SK-N-SH (cell line): ENCODE data around the gene ASAP3. TPM values are rescaled to one million over a fixed set of nuclear protein-coding genes. Genes with fewer than 3 reads are reported as not detected.

Source experiments
- CTCF ChIA-PET: fragments of 300-600, 350-600 bp; formaldehyde crosslinking; extraction: SDS; loops from one replicate; lab custom pipeline; 2021; lab: Yijun Ruan, JAX
- POLR2A ChIA-PET: fragments of 350-600 bp; sonication (Branson Sonifier 250); formaldehyde crosslinking; extraction: SDS; loops from one replicate; lab custom pipeline; 2020; ENCODE audit warnings: antibody characterized with exemption, inconsistent platforms; lab: Yijun Ruan, JAX
- DNase-seq: peaks from one replicate; pipeline ENCODE4 v3.0.0; 2012
- H2AFZ ChIP-seq: fragments of 200-600 bp; sonication (generic); 2 replicates; pipeline ENCODE4 v1.8.1; 2016; ENCODE audit warnings: antibody characterized with exemption, mild to moderate bottlenecking, low read depth
- H3F3A ChIP-seq: fragments of 200-600 bp; sonication (generic); replicated peaks from 2 replicates; pipeline ENCODE3; 2016; ENCODE audit warnings: antibody characterized with exemption, mild to moderate bottlenecking; ENCODE audit not compliant: insufficient read depth
- H3K27ac ChIP-seq, 2 experiments: fragments of 200-500 bp in 1 of 2; fragments of 200-600 bp in 1 of 2; sonication (Bioruptor generic) in 1 of 2; sonication (generic), shearing (Covaris generic) in 1 of 2; 2 replicates each; pipeline versions ENCODE4 v1.5.1 to v1.6.1; 2014 to 2016; ENCODE audit warnings: low read depth in 2 of 2, inconsistent platforms in 1 of 2, low read length in 1 of 2, mild to moderate bottlenecking in 1 of 2, mixed read lengths in 1 of 2
- H3K27me3 ChIP-seq: fragments of 200-600 bp; sonication (generic), shearing (Covaris generic); 2 replicates; pipeline ENCODE4 v1.6.1; 2016; ENCODE audit warnings: mixed run types; ENCODE audit not compliant: insufficient read depth
- H3K36me3 ChIP-seq, 2 experiments: fragments of 200-500 bp in 1 of 2; fragments of 200-600 bp in 1 of 2; sonication (Bioruptor generic) in 1 of 2; sonication (generic) in 1 of 2; replicated peaks in 1 of 2; 2 replicates each; pipeline versions ENCODE3 to v1.5.1; 2014 to 2016; ENCODE audit warnings: low read length in 1 of 2, mild to moderate bottlenecking in 1 of 2; ENCODE audit not compliant: insufficient read depth in 2 of 2, control insufficient read depth in 1 of 2
- H3K4me1 ChIP-seq, 2 experiments: fragments of 200-500 bp in 1 of 2; fragments of 200-600 bp in 1 of 2; sonication (Bioruptor generic) in 1 of 2; sonication (generic), shearing (Covaris generic) in 1 of 2; 2 replicates each; pipeline versions ENCODE4 v1.5.1 to v1.6.1; 2014 to 2016; ENCODE audit warnings: low read depth in 1 of 2, low read length in 1 of 2, mixed run types in 1 of 2; ENCODE audit not compliant: insufficient read depth in 2 of 2, control insufficient read depth in 1 of 2
- H3K4me2 ChIP-seq: fragments of 200-600 bp; sonication (generic), shearing (Covaris generic); 2 replicates; pipeline ENCODE4 v1.6.1; 2017; ENCODE audit warnings: mixed run types
- H3K4me3 ChIP-seq, 2 experiments: fragments of 200-500 bp in 1 of 2; fragments of 200-600 bp in 1 of 2; sonication (Bioruptor generic) in 1 of 2; sonication (generic), shearing (Covaris generic) in 1 of 2; 2 replicates each; pipeline versions ENCODE4 v1.5.1 to v1.8.1; 2014 to 2016; ENCODE audit warnings: low read depth in 2 of 2, inconsistent platforms in 1 of 2, low read length in 1 of 2, mild to moderate bottlenecking in 1 of 2, mixed read lengths in 1 of 2, moderate library complexity in 1 of 2
- H3K79me2 ChIP-seq: fragments of 200-600 bp; sonication (generic); 2 replicates; pipeline ENCODE4 v1.8.1; 2017; ENCODE audit warnings: mild to moderate bottlenecking; ENCODE audit not compliant: insufficient read depth
- H3K9ac ChIP-seq: fragments of 200-600 bp; sonication (generic); 2 replicates; pipeline ENCODE4 v1.6.1; 2017; ENCODE audit warnings: mixed run types
- H3K9me2 ChIP-seq: fragments of 200-600 bp; sonication (generic); 2 replicates; pipeline ENCODE4 v1.6.1; 2017; ENCODE audit warnings: mixed run types
- H3K9me3 ChIP-seq: fragments of 200-600 bp; sonication (generic); 2 replicates; pipeline ENCODE4 v1.6.1; 2017; ENCODE audit warnings: mixed run types, mild to moderate bottlenecking, moderate library complexity
- H4K20me1 ChIP-seq: fragments of 200-600 bp; sonication (generic); 2 replicates; pipeline ENCODE4 v1.6.1; 2017; ENCODE audit warnings: mild to moderate bottlenecking, mixed run types; ENCODE audit not compliant: insufficient read depth
- ELF1 ChIP-seq: IDR thresholded peaks from 2 replicates; pipeline ENCODE4 v1.4.0; 2012
- EP300 ChIP-seq, 2 experiments: IDR thresholded peaks; 2 replicates each; pipeline versions ENCODE4 v1.4.0 to v1.6.1; 2012; ENCODE audit warnings: borderline replicate concordance in 1 of 2, low read depth in 1 of 2, low read length in 1 of 2
- FOXM1 ChIP-seq: IDR thresholded peaks from 2 replicates; pipeline ENCODE4 v1.4.0; 2012; ENCODE audit warnings: low read depth, mild to moderate bottlenecking
- GABPA ChIP-seq: IDR thresholded peaks from 2 replicates; pipeline ENCODE4 v1.4.0; 2012; ENCODE audit warnings: low read depth, mild to moderate bottlenecking
- IRF3 ChIP-seq: fragments of 150-350 bp; IDR thresholded peaks from 2 replicates; pipeline ENCODE4 v1.6.1; 2016; ENCODE audit warnings: mild to moderate bottlenecking, low read depth, low read length
- MAX ChIP-seq: IDR thresholded peaks from 2 replicates; pipeline ENCODE4 v1.4.0; 2012; ENCODE audit warnings: low read depth
- MXI1 ChIP-seq: IDR thresholded peaks from 2 replicates; pipeline ENCODE4 v1.6.1; 2012; ENCODE audit warnings: mild to moderate bottlenecking, low read depth, low read length, improper control_type of control experiment
- PBX3 ChIP-seq: IDR thresholded peaks from 2 replicates; pipeline ENCODE4; 2012
- POLR2AphosphoS5 ChIP-seq: IDR thresholded peaks from 2 replicates; pipeline ENCODE4 v1.6.1; 2012; ENCODE audit warnings: low read depth, low read length
- REST ChIP-seq: IDR thresholded peaks from 2 replicates; pipeline ENCODE4 v1.6.1; 2012; ENCODE audit warnings: mild to moderate bottlenecking, low read depth, low read length, moderate library complexity
- TAF1 ChIP-seq: IDR thresholded peaks from 2 replicates; pipeline ENCODE4 v1.6.1; 2012; ENCODE audit warnings: low read depth, mild to moderate bottlenecking, low read length, moderate library complexity, borderline replicate concordance
- USF2 ChIP-seq: fragments of 150-350 bp; IDR thresholded peaks from 2 replicates; pipeline ENCODE4 v1.6.1; 2017; ENCODE audit warnings: antibody characterized with exemption, low read length, low read depth, borderline replicate concordance
- WGBS: methylation state at CpG from one replicate; pipeline ENCODE4 v1.1.6; 2017; ENCODE audit warnings: low lambda C conversion rate; 5-methylcytosine and 5-hydroxymethylcytosine counted together
- polyA plus RNA-seq, 3 experiments: library from polyadenylated mRNA; depleted of rRNA; stranded (reverse); fragments of >200 nt; gene quantifications; 2 replicates each; pipeline ENCODE4 v1.2.3, GENCODE V29; 2012

The ASAP3 gene
- polyA plus RNA-seq, 1 of the 3 experiments (the other 2 are of a cell fraction): 19.6 TPM

- no peak overlapping the region for H3K27ac ChIP-seq
- H3K36me3 ChIP-seq: peaks cover 0 to 6% of the 10 kb centered on the region in 2 experiments
- no peak overlapping the region for H3K4me3 ChIP-seq
- H2AFZ ChIP-seq: no peak overlapping the region
- no peaks in the 10 kb centered on the region for H3K9me2 ChIP-seq
- no peaks in the 10 kb centered on the region for H4K20me1 ChIP-seq
- no peaks in the 10 kb centered on the region for H3K9me3 ChIP-seq
- H3K4me2 ChIP-seq: no peak overlapping the region
- H3K9ac ChIP-seq: no peak overlapping the region
- TF ChIP-seq POLR2AphosphoS5: no peak
- TF ChIP-seq USF2: no peak
- TF ChIP-seq EP300 (IDR thresholded peaks at IDR 0.05; ENCODE audit: borderline replicate concordance in 1 of 2, low read depth in 1 of 2, low read length in 1 of 2): no peak
- TF ChIP-seq MXI1: no peak
- no peak for TF ChIP-seq PBX3
- no peak for TF ChIP-seq FOXM1
- no peak for TF ChIP-seq REST
- TF ChIP-seq IRF3: no peak
- no peak for TF ChIP-seq TAF1
- TF ChIP-seq MAX: no peak
- TF ChIP-seq ELF1: no peak
- TF ChIP-seq GABPA: no peak
- TF ChIP-seq, all 33 proteins: peak for 0
- ChIA-PET CTCF (interaction anchor here (0.7 to 1.7 kb wide), 4 partner anchors 9 to 57 kb away, joined by 3 to 6 read pairs (median 4); no protein-coding TSS in a partner anchor), POLR2A (no interaction called here)
- peaks cover 7% of the 10 kb centered on the region for H3K79me2 ChIP-seq
- 70% methylated on average over 3 of the region's 3 CpGs for WGBS
- peaks cover 6% of the 10 kb centered on the region for H3F3A ChIP-seq
- no peak for DNase-seq
- H3K4me1 ChIP-seq: no peaks in the 10 kb centered on the region
- H3K27me3 ChIP-seq: no peaks in the 10 kb centered on the region
Observed at GRCh38 chr1:23461050-23461449, 22.9 kb downstream of the ASAP3 start.
